Thoracic aorta (tissue), 2 donors: ENCODE data around the gene GNRHR. TPM values are rescaled to one million over a fixed set of nuclear protein-coding genes. Genes with fewer than 3 reads are reported as not detected.
A peak's percentile ranks its signal among the peaks of the same experiment; 100 is the strongest.

Experiments used
- ATAC-seq: fragments of 150-250 bp; one replicate; pipeline ENCODE4 v1.8.0; 2017; ENCODE audit warnings: low read depth; ENCODE audit not compliant: insufficient number of reproducible peaks, low FRiP score
- DNase-seq: peaks from one replicate; pipeline ENCODE4 v3.0.0-alpha.2; 2020; ENCODE audit warnings: low spot score
- H3K27ac ChIP-seq, 2 donors: fragments of 200-600 bp; sonication (generic); 1 replicate in 1 of 2; 2 replicates in 1 of 2; pipeline ENCODE4 v1.5.1; 2016; ENCODE audit warnings: mild to moderate bottlenecking in 2 of 2, moderate library complexity in 2 of 2
- H3K27me3 ChIP-seq: fragments of 200-600 bp; sonication (generic); replicated peaks from 2 replicates; pipeline ENCODE4 v1.6.0; 2016; ENCODE audit warnings: mild to moderate bottlenecking; ENCODE audit not compliant: insufficient read depth
- H3K36me3 ChIP-seq: fragments of 200-600 bp; sonication (generic); one replicate; pipeline ENCODE4 v1.5.1; 2016
- H3K4me1 ChIP-seq, 2 donors: fragments of 200-600 bp; sonication (generic); 1 replicate in 1 of 2; 2 replicates in 1 of 2; pipeline versions ENCODE4 v1.5.1 to v1.6.0; 2016; ENCODE audit warnings: low read depth in 2 of 2, mild to moderate bottlenecking in 1 of 2; ENCODE audit not compliant: control insufficient read depth in 1 of 2
- H3K4me3 ChIP-seq: fragments of 200-600 bp; sonication (generic); 2 replicates; pipeline ENCODE4 v1.5.1; 2016; ENCODE audit warnings: mild to moderate bottlenecking
- H3K9me3 ChIP-seq: fragments of 200-600 bp; sonication (generic); 2 replicates; pipeline ENCODE4 v1.5.1; 2016
- CTCF ChIP-seq: fragments of 200-600 bp; sonication (generic); IDR thresholded peaks from one replicate; pipeline ENCODE4 v1.5.1; 2019; ENCODE audit warnings: antibody characterized with exemption
- total RNA-seq, 2 donors: library from RNA; depleted of rRNA; stranded (reverse); fragments of >200 nt; gene quantifications; one replicate each; pipeline versions ENCODE4 v1.1.0 to v1.2.3, GENCODE V29; 2016

Gene GNRHR
- total RNA-seq, 2 donors from 2014 or later, result not detected

GRCh38 chr4:67749286-67749685, 4.9 kb downstream of the GNRHR start:
- no peak overlapping the region for H3K27ac ChIP-seq
- DNase-seq (no peak), ATAC-seq (no peak)
- no peaks in the 10 kb centered on the region for H3K9me3 ChIP-seq
- H3K36me3 ChIP-seq, result no peaks in the 10 kb centered on the region
- no peaks in the 10 kb centered on the region for H3K27me3 ChIP-seq
- no peak for TF ChIP-seq CTCF
- H3K4me1 ChIP-seq, result peaks cover 0 to 5% of the 10 kb centered on the region in 2 donors
- no peak overlapping the region for H3K4me3 ChIP-seq

GRCh38 chr4:67746797-67747495, 7.2 kb downstream of the GNRHR start:
- Histone ChIP-seq H3K27me3 (no peaks in the 10 kb centered on the region), H3K9me3 (no peaks in the 10 kb centered on the region), H3K4me1 (peaks cover 0 to 5% of the 10 kb centered on the region in 2 donors), H3K27ac (peak overlapping the region; percentile 32 to 51), H3K36me3 (no peaks in the 10 kb centered on the region), H3K4me3 (peak overlapping the region; percentile 27)
- peak; percentile 72 for TF ChIP-seq CTCF
- DNase-seq (no peak), ATAC-seq (peak; percentile 85)

GRCh38 chr4:67744561-67745283, 9.5 kb downstream of the GNRHR start:
- H3K36me3 ChIP-seq, result no peaks in the 10 kb centered on the region
- H3K27ac ChIP-seq, result no peak overlapping the region
- DNase-seq (no peak), ATAC-seq (no peak)
- H3K9me3 ChIP-seq, result no peaks in the 10 kb centered on the region
- no peak overlapping the region for H3K4me3 ChIP-seq
- TF ChIP-seq CTCF, result no peak
- H3K27me3 ChIP-seq, result no peaks in the 10 kb centered on the region
- H3K4me1 ChIP-seq, result peaks cover 0 to 5% of the 10 kb centered on the region in 2 donors

GRCh38 chr4:67743194-67743593, 11.0 kb downstream of the GNRHR start:
- H3K27ac ChIP-seq, result no peak overlapping the region
- no peak for TF ChIP-seq CTCF
- no peak for DNase-seq
- no peak for ATAC-seq
- peaks cover 0 to 5% of the 10 kb centered on the region in 2 donors for H3K4me1 ChIP-seq
- H3K9me3 ChIP-seq, result no peaks in the 10 kb centered on the region
- H3K27me3 ChIP-seq, result no peaks in the 10 kb centered on the region
- H3K4me3 ChIP-seq, result no peak overlapping the region
- no peaks in the 10 kb centered on the region for H3K36me3 ChIP-seq

GRCh38 chr4:67736262-67736661, 17.9 kb downstream of the GNRHR start:
- H3K9me3 ChIP-seq, result no peaks in the 10 kb centered on the region
- TF ChIP-seq CTCF, result no peak
- ATAC-seq, result no peak
- H3K4me3 ChIP-seq, result no peak overlapping the region
- DNase-seq, result no peak
- H3K27me3 ChIP-seq, result no peaks in the 10 kb centered on the region
- no peaks in the 10 kb centered on the region for H3K4me1 ChIP-seq
- H3K27ac ChIP-seq, result no peak overlapping the region
- no peaks in the 10 kb centered on the region for H3K36me3 ChIP-seq
